Kidney capillary endothelial cell (primary cell): Measurements from ENCODE around the gene OR6B3.

Experiments used
- DNase-seq: peaks from one replicate; pipeline ENCODE4 v3.0.0-alpha.2; 2018; ENCODE audit warnings: low spot score

OR6B3 gene

GRCh38 chr2:240053173-240054155 is at the start of gene OR6B3:
TSS of gene OR6B3 (minus strand) at chr2:240053521.
- no peak for DNase-seq

- no peak for DNase-seq
Observed at GRCh38 chr2:240098349-240098748, 45.0 kb upstream of the OR6B3 start.

GRCh38 chr2:240095556-240096523 is 42.5 kb upstream of the OR6B3 start:
- no peak for DNase-seq

GRCh38 chr2:240089306-240089705 is 36.0 kb upstream of the OR6B3 start:
- no peak for DNase-seq

- no peak for DNase-seq
Observed at GRCh38 chr2:240086563-240086962, 33.2 kb upstream of the OR6B3 start.

GRCh38 chr2:240078631-240079030 is 25.3 kb upstream of the OR6B3 start:
- no peak for DNase-seq

GRCh38 chr2:240077442-240077841 is 24.1 kb upstream of the OR6B3 start:
- DNase-seq: no peak

GRCh38 chr2:240074545-240074944 is 21.2 kb upstream of the OR6B3 start:
- DNase-seq: no peak

- DNase-seq: no peak
Observed at GRCh38 chr2:240070907-240071306, 17.6 kb upstream of the OR6B3 start.

- no peak for DNase-seq
Observed at GRCh38 chr2:240069829-240070228, 16.5 kb upstream of the OR6B3 start.

GRCh38 chr2:240068193-240068592 is 14.9 kb upstream of the OR6B3 start:
- no peak for DNase-seq

GRCh38 chr2:240066489-240066888 is 13.2 kb upstream of the OR6B3 start:
- DNase-seq: no peak

GRCh38 chr2:240064898-240065297 is 11.6 kb upstream of the OR6B3 start:
- no peak for DNase-seq

GRCh38 chr2:240060977-240061591 is 7.8 kb upstream of the OR6B3 start:
- peak; percentile 58 for DNase-seq

GRCh38 chr2:240056678-240057077 is 3.4 kb upstream of the OR6B3 start:
- DNase-seq: no peak

- DNase-seq: no peak
Observed at GRCh38 chr2:240055177-240055917, 2.0 kb upstream of the OR6B3 start.

- no peak for DNase-seq
Observed at GRCh38 chr2:240052524-240052923, 797 bp downstream of the OR6B3 start.

GRCh38 chr2:240051697-240052096 is 1.6 kb downstream of the OR6B3 start:
- no peak for DNase-seq

- no peak for DNase-seq
Observed at GRCh38 chr2:240050278-240050677, 3.0 kb downstream of the OR6B3 start.

GRCh38 chr2:240048237-240048636 is 5.1 kb downstream of the OR6B3 start:
- no peak for DNase-seq

GRCh38 chr2:240045098-240045497 is 8.2 kb downstream of the OR6B3 start:
- no peak for DNase-seq
